GM10266 (cell line): ENCODE results near the gene RNF144B.

Experiments used
- DNase-seq: peaks from one replicate; pipeline ENCODE4 v3.0.0; 2012; ENCODE audit errors: extremely low spot score
- TF ChIP-seq, protein P1 (sequence below): IDR thresholded peaks from 2 replicates; pipeline ENCODE4 v1.5.1; 2012; ENCODE audit warnings: mild to moderate bottlenecking, low read depth; ENCODE audit not compliant: control insufficient read depth, insufficient read depth; ENCODE audit errors: missing control alignments

Gene RNF144B

DNA sequence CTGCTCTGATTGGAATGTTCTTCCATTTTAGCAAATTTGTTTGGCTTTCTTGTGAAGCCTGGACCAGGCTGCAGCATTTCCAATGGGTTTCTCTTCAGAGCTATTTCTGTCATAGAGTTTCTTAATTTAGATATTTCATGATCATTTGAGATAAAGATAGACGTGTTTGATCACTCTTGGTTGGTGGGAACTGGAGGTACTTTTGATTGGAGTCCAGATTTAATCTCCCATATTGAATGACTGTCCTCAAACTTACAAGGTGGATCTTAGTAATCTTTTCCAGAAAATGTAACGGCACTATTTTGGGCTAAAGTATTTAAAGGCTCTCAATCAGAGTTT, 29.2 kb downstream of the RNF144B start:
- TF ChIP-seq, protein P1, sequence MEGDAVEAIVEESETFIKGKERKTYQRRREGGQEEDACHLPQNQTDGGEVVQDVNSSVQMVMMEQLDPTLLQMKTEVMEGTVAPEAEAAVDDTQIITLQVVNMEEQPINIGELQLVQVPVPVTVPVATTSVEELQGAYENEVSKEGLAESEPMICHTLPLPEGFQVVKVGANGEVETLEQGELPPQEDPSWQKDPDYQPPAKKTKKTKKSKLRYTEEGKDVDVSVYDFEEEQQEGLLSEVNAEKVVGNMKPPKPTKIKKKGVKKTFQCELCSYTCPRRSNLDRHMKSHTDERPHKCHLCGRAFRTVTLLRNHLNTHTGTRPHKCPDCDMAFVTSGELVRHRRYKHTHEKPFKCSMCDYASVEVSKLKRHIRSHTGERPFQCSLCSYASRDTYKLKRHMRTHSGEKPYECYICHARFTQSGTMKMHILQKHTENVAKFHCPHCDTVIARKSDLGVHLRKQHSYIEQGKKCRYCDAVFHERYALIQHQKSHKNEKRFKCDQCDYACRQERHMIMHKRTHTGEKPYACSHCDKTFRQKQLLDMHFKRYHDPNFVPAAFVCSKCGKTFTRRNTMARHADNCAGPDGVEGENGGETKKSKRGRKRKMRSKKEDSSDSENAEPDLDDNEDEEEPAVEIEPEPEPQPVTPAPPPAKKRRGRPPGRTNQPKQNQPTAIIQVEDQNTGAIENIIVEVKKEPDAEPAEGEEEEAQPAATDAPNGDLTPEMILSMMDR: no peak
- DNase-seq: no peak

- TF ChIP-seq, protein P1: no peak
- DNase-seq: no peak
Measured at GRCh38 chr6:18420328-18420727, 33.2 kb downstream of the RNF144B start.

- DNase-seq: no peak
- TF ChIP-seq, protein P1: no peak
Measured at GRCh38 chr6:18422136-18422535, 35.0 kb downstream of the RNF144B start.

DNA sequence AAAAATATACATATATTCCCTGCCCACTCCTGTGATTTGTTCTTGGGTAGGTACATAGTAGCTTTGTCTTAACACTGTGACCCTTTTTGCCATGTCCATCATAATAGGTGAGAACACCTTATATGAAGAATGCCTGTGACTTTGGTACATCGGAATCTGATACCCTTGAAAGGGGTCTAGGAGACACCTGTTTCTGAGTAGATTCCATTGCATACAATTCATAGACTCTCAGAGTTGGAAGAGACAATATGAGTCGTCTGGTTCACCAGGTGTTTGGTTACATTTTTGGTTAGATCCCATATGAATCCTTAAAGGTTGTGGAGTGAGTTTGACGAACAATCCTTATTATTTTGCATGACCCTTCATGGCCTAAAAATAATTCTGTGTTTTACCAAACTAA, 36.3 kb downstream of the RNF144B start:
- no peak for DNase-seq
- TF ChIP-seq, protein P1: no peak

DNA sequence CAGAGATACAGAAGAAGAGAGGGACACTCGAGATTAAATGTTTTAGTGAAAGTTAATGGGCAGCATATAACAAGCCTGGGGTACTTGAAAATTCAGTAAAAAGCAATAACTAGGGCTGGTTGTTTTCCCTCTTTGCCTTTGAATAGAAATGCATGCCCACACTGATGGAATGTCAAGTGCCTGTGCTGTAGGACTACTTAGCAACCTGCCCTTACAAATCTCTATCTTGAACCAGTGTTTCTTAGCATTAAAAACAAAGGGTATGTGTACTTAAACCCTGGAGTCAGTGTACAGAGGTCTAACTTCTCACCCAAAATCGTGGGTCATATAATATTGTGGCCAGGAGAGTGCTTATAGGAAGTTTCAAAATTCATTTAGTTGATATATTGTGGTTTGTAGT, 37.1 kb downstream of the RNF144B start:
- DNase-seq: no peak
- TF ChIP-seq, protein P1: no peak

DNA sequence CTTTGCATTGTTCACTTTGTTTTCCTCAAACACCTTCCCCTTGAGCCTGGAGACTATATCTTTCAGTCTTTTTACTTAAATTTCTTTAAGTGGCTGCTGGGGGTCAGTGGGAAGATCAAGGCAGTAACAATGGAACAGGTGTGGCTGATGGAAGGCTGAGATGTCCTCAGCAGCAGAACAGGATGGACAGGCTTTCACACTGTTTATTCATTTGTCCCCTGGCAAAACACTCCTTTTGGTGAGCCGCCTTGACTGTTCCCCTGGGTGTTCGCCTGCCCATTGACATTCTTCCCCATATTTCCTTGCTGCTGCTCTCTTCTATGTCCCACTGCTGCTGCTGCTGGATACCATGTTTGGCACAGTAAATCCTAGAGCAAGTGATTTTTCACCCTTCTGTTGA, 38.1 kb downstream of the RNF144B start:
- TF ChIP-seq, protein P1: no peak
- DNase-seq: no peak

DNA sequence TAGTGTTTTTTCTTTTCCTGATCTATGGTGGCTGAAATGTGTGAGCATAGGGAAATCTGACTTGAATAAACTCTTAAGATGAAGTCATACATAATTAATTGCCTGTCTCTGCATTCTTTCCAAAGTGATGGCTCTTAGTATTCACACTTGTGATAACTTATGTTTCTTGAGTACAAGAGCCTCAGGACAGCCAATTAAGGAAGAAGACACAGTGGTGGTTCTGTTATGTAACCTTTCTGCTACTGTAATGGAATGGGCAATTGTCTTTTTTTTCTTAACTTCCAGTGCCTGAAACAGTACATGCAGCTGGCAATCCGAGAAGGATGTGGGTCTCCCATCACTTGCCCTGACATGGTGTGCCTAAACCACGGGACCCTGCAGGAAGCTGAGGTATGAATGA, 40.1 kb downstream of the RNF144B start:
- TF ChIP-seq, protein P1: no peak
- no peak for DNase-seq
